ENCODE measurements around the gene RHBDL2. TPM values are rescaled to one million over a fixed set of nuclear protein-coding genes. Genes with fewer than 3 reads are reported as not detected.

RHBDL2 gene
- polyA plus RNA-seq, 1 donor from 2014 or later = not detected

DNA sequence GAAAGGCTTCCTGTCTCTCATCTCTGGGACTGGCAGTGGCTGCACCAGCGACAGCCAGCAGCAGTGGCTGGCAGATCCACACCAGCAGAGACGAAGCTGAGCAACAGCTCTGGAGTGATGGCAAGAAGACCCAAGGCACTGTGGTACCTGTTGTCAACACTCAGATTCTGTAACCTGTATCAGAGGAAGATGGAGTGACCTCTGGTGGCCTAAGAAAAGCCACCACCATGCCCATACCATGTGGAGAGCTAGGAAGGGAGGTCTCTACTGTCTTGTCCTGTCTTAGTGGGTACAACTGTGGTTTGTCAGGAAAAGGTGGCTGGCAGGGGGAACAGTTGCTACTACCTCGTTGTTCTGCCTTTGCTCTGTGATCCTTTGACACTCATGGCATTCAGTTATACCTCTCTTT lies 22.5 kb upstream of the RHBDL2 start:
- H3K9me3 ChIP-seq (ENCODE audit: low read length) = no peaks in the 10 kb centered on the region
- no peaks in the 10 kb centered on the region for H3F3A ChIP-seq (ENCODE audit: insufficient read depth, low read length, poor library complexity, severe bottlenecking)
- no peak overlapping the region for H3K4me2 ChIP-seq (ENCODE audit: low read length)
- no peaks in the 10 kb centered on the region for H4K20me1 ChIP-seq (ENCODE audit: insufficient read depth)
- no peak overlapping the region for H3K4me3 ChIP-seq (ENCODE audit: low read length)
- no peak for TF ChIP-seq EZH2 (IDR thresholded peaks at IDR 0.05; ENCODE audit: borderline replicate concordance, insufficient read depth, low read length, poor library complexity, severe bottlenecking)
- no peak for TF ChIP-seq EP300 (conservative IDR thresholded peaks at IDR 0.05; ENCODE audit: poor library complexity, severe bottlenecking)
- no peak for TF ChIP-seq CTCF (IDR thresholded peaks at IDR 0.05; ENCODE audit: poor library complexity, severe bottlenecking)
- no peak for TF ChIP-seq RAD21 (conservative IDR thresholded peaks at IDR 0.05)
- TF ChIP-seq MXI1 (conservative IDR thresholded peaks at IDR 0.05; ENCODE audit: poor library complexity, severe bottlenecking) = no peak
- no peak for TF ChIP-seq POLR2AphosphoS5 (IDR thresholded peaks at IDR 0.05)
- H2AFZ ChIP-seq (ENCODE audit: low read depth, low read length) = no peak overlapping the region
- H3K9ac ChIP-seq (ENCODE audit: low read length) = no peak overlapping the region
- H3K27ac ChIP-seq (ENCODE audit: low read length) = no peak overlapping the region
- H3K79me2 ChIP-seq (replicated peaks; ENCODE audit: insufficient read depth, low read length) = no peaks in the 10 kb centered on the region
- H3K9me2 ChIP-seq (ENCODE audit: insufficient read depth, low read length) = no peaks in the 10 kb centered on the region
- no peaks in the 10 kb centered on the region for H3K36me3 ChIP-seq (ENCODE audit: insufficient read depth, low read length)
- no peaks in the 10 kb centered on the region for H3K27me3 ChIP-seq (ENCODE audit: insufficient read depth, low read depth, low read length)

- H3K4me3 ChIP-seq (ENCODE audit: low read length) = no peak overlapping the region
- H3K27ac ChIP-seq (ENCODE audit: low read length) = no peak overlapping the region
- H3K9ac ChIP-seq (ENCODE audit: low read length) = no peak overlapping the region
- no peak overlapping the region for H2AFZ ChIP-seq (ENCODE audit: low read depth, low read length)
- H3K9me2 ChIP-seq (ENCODE audit: insufficient read depth, low read length) = no peaks in the 10 kb centered on the region
- no peaks in the 10 kb centered on the region for H3K36me3 ChIP-seq (ENCODE audit: insufficient read depth, low read length)
- TF ChIP-seq CTCF (IDR thresholded peaks at IDR 0.05; ENCODE audit: poor library complexity, severe bottlenecking) (no peak), POLR2AphosphoS5 (IDR thresholded peaks at IDR 0.05) (no peak), TAF1 (IDR thresholded peaks at IDR 0.05; ENCODE audit: low read depth) (no peak), EZH2 (IDR thresholded peaks at IDR 0.05; ENCODE audit: borderline replicate concordance, insufficient read depth, low read length, poor library complexity, severe bottlenecking) (no peak), REST (IDR thresholded peaks at IDR 0.05; ENCODE audit: borderline replicate concordance) (no peak), RAD21 (conservative IDR thresholded peaks at IDR 0.05) (no peak), EP300 (conservative IDR thresholded peaks at IDR 0.05; ENCODE audit: poor library complexity, severe bottlenecking) (no peak)
- no peak overlapping the region for H3K4me2 ChIP-seq (ENCODE audit: low read length)
- no peaks in the 10 kb centered on the region for H3F3A ChIP-seq (ENCODE audit: insufficient read depth, low read length, poor library complexity, severe bottlenecking)
- H4K20me1 ChIP-seq (ENCODE audit: insufficient read depth) = no peaks in the 10 kb centered on the region
- no peaks in the 10 kb centered on the region for H3K9me3 ChIP-seq (ENCODE audit: low read length)
- H3K27me3 ChIP-seq (ENCODE audit: insufficient read depth, low read depth, low read length) = no peaks in the 10 kb centered on the region
- no peaks in the 10 kb centered on the region for H3K79me2 ChIP-seq (replicated peaks; ENCODE audit: insufficient read depth, low read length)
These were observed 20.9 kb upstream of the RHBDL2 start for GRCh38 chr1:38962560-38962959.
